H1 (cell line): ENCODE data around the gene PXDN. TPM values are rescaled to one million over a fixed set of nuclear protein-coding genes. Genes with fewer than 3 reads are reported as not detected.

Experiments used
- CTCF ChIA-PET: fragments of 300-600 bp; sonication (Branson Sonifier 250); formaldehyde crosslinking; loops from one replicate; lab custom pipeline; 2021; ENCODE audit not compliant: partially characterized antibody; lab: Charles Lee
- POLR2A ChIA-PET: fragments of 300-600 bp; sonication (Branson Sonifier 250); formaldehyde crosslinking; loops from one replicate; lab custom pipeline; 2021; ENCODE audit warnings: inconsistent platforms; ENCODE audit not compliant: partially characterized antibody; lab: Charles Lee
- DNase-seq, 2 experiments: peaks; one replicate each; pipeline versions ENCODE4 v3.0.0 to v3.0.0-alpha.2; 2010 to 2022; ENCODE audit warnings: low spot score in 2 of 2, low read depth in 1 of 2, mixed read lengths in 1 of 2
- FAIRE-seq: peaks from 2 replicates; lab custom pipeline; 2011; peaks lifted over from hg19 to GRCh38; lab: Jason Lieb, UNC
- H2AFZ ChIP-seq: 2 replicates; pipeline ENCODE4 v1.8.1; 2012; ENCODE audit warnings: low read length, inconsistent platforms
- H2AK5ac ChIP-seq: 2 replicates; pipeline ENCODE4 v1.6.1; 2013; ENCODE audit warnings: low read depth, low read length
- H2BK120ac ChIP-seq: replicated peaks from 2 replicates; pipeline ENCODE3; 2013; ENCODE audit warnings: low read depth, low read length, inconsistent platforms
- H2BK12ac ChIP-seq: 2 replicates; pipeline ENCODE4 v1.6.1; 2013; ENCODE audit warnings: low read depth, low read length
- H2BK15ac ChIP-seq: 2 replicates; pipeline ENCODE4 v1.6.1; 2013; ENCODE audit warnings: low read length
- H2BK20ac ChIP-seq: 2 replicates; pipeline ENCODE4 v1.6.1; 2013; ENCODE audit warnings: low read length
- H2BK5ac ChIP-seq: 2 replicates; pipeline ENCODE4 v1.6.1; 2013; ENCODE audit warnings: low read depth, low read length
- H3K14ac ChIP-seq: 2 replicates; pipeline ENCODE4 v1.6.1; 2013; ENCODE audit warnings: inconsistent platforms; ENCODE audit not compliant: insufficient read length
- H3K18ac ChIP-seq: 2 replicates; pipeline ENCODE4 v1.6.1; 2013; ENCODE audit warnings: low read length; ENCODE audit errors: extremely low read depth
- H3K23ac ChIP-seq: 2 replicates; pipeline ENCODE4 v1.6.1; 2013; ENCODE audit warnings: inconsistent platforms; ENCODE audit not compliant: insufficient read length
- H3K23me2 ChIP-seq: 2 replicates; pipeline ENCODE4 v1.6.1; 2013; ENCODE audit warnings: low read depth, low read length
- H3K27ac ChIP-seq: 2 replicates; pipeline ENCODE4 v1.6.1; 2011; ENCODE audit warnings: low read depth, low read length, inconsistent platforms
- H3K27me3 ChIP-seq, 4 experiments: replicated peaks in 1 of 4; 1 replicate in 1 of 4; 2 replicates in 3 of 4; pipeline versions ENCODE4 v1.6.1 to v1.8.1; 2011 to 2013; ENCODE audit warnings: low read length in 3 of 4, mild to moderate bottlenecking in 3 of 4, inconsistent platforms in 2 of 4, mixed read lengths in 2 of 4, moderate library complexity in 1 of 4; ENCODE audit not compliant: control insufficient read depth in 3 of 4, insufficient read depth in 3 of 4; ENCODE audit errors: extremely low read depth in 1 of 4
- H3K36me3 ChIP-seq, 4 experiments: 2 replicates each; pipeline versions ENCODE4 v1.6.1 to v1.8.1; 2011 to 2013; ENCODE audit warnings: mild to moderate bottlenecking in 4 of 4, low read length in 3 of 4, moderate library complexity in 2 of 4, control low read depth in 1 of 4, inconsistent platforms in 1 of 4; ENCODE audit not compliant: insufficient read depth in 4 of 4, control insufficient read depth in 2 of 4
- H3K4ac ChIP-seq: replicated peaks from 2 replicates; pipeline ENCODE3; 2013; ENCODE audit warnings: low read length, low read depth, mixed read lengths, inconsistent platforms; ENCODE audit not compliant: insufficient read length
- H3K4me1 ChIP-seq, 4 experiments: replicated peaks in 1 of 4; 1 replicate in 1 of 4; 2 replicates in 3 of 4; pipeline versions ENCODE4 v1.6.1 to v1.8.1; 2011 to 2013; ENCODE audit warnings: low read length in 3 of 4, inconsistent platforms in 2 of 4, mixed read lengths in 1 of 4; ENCODE audit not compliant: insufficient read depth in 4 of 4, control insufficient read depth in 3 of 4
- H3K4me2 ChIP-seq, 2 experiments: 2 replicates each; pipeline versions ENCODE4 v1.6.1 to v1.8.1; 2011 to 2013; ENCODE audit warnings: low read depth in 2 of 2, low read length in 2 of 2, control low read depth in 1 of 2, inconsistent platforms in 1 of 2, mild to moderate bottlenecking in 1 of 2; ENCODE audit not compliant: insufficient read depth in 1 of 2
- H3K4me3 ChIP-seq, 4 experiments: fragments of 200-600, 300-600 bp in 1 of 4; sonication (generic), shearing (Covaris generic), sonication (Bioruptor Twin) in 1 of 4; 2 replicates each; pipeline versions ENCODE4 v1.5.1 to v1.8.1; 2011 to 2016; ENCODE audit warnings: low read length in 4 of 4, low read depth in 3 of 4, control low read depth in 2 of 4, inconsistent platforms in 2 of 4, mild to moderate bottlenecking in 2 of 4, mixed read lengths in 1 of 4, moderate library complexity in 1 of 4; ENCODE audit not compliant: insufficient read depth in 2 of 4; ENCODE audit errors: extremely low read depth in 1 of 4
- H3K56ac ChIP-seq: replicated peaks from 2 replicates; pipeline ENCODE3; 2013; ENCODE audit warnings: low read depth, mild to moderate bottlenecking, mixed read lengths, low read length, inconsistent platforms; ENCODE audit not compliant: insufficient read length
- H3K79me1 ChIP-seq: 2 replicates; pipeline ENCODE4 v1.6.1; 2013; ENCODE audit warnings: low read depth, low read length, control low read depth
- H3K79me2 ChIP-seq, 2 experiments: 2 replicates each; pipeline versions ENCODE4 v1.6.1 to v1.8.1; 2012 to 2013; ENCODE audit warnings: low read length in 2 of 2, mild to moderate bottlenecking in 2 of 2, inconsistent platforms in 1 of 2; ENCODE audit not compliant: insufficient read depth in 2 of 2, control insufficient read depth in 1 of 2
- H3K9ac ChIP-seq, 4 experiments: replicated peaks in 1 of 4; 1 replicate in 1 of 4; 2 replicates in 3 of 4; pipeline versions ENCODE4 v1.6.1 to v1.8.1; 2011 to 2013; ENCODE audit warnings: low read depth in 3 of 4, low read length in 3 of 4, control low read depth in 2 of 4, mild to moderate bottlenecking in 2 of 4, moderate library complexity in 2 of 4, inconsistent platforms in 1 of 4; ENCODE audit errors: extremely low read depth in 1 of 4
- H3K9me3 ChIP-seq, 2 experiments: 2 replicates each; pipeline versions ENCODE4 v1.6.1 to v1.8.1; 2012 to 2013; ENCODE audit warnings: mild to moderate bottlenecking in 2 of 2, moderate library complexity in 2 of 2, control low read depth in 1 of 2, inconsistent platforms in 1 of 2, low read depth in 1 of 2, low read length in 1 of 2, mixed read lengths in 1 of 2; ENCODE audit not compliant: insufficient read depth in 2 of 2
- H4K20me1 ChIP-seq, 2 experiments: replicated peaks in 1 of 2; 2 replicates each; pipeline versions ENCODE3 to v1.8.1; 2011 to 2013; ENCODE audit warnings: inconsistent platforms in 2 of 2, low read length in 2 of 2, mild to moderate bottlenecking in 1 of 2; ENCODE audit not compliant: insufficient read depth in 2 of 2, control insufficient read depth in 1 of 2
- H4K5ac ChIP-seq: 2 replicates; pipeline ENCODE4 v1.6.1; 2013; ENCODE audit warnings: low read length, low read depth, mixed read lengths, inconsistent platforms; ENCODE audit not compliant: insufficient read length
- H4K8ac ChIP-seq: 2 replicates; pipeline ENCODE4 v1.8.0; 2013; ENCODE audit warnings: mild to moderate bottlenecking, moderate library complexity, low read length, inconsistent platforms; ENCODE audit not compliant: insufficient read depth; ENCODE audit errors: extremely low read depth
- H4K91ac ChIP-seq: replicated peaks from 2 replicates; pipeline ENCODE3; 2013; ENCODE audit warnings: low read length, mixed read lengths, inconsistent platforms; ENCODE audit not compliant: insufficient read length
- CEBPB ChIP-seq: IDR thresholded peaks from 2 replicates; pipeline ENCODE4 v1.6.1; 2012; ENCODE audit warnings: low read depth, low read length
- CTCF ChIP-seq, 3 experiments: IDR thresholded peaks; 1 replicate in 2 of 3; 2 replicates in 1 of 3; pipeline versions ENCODE4 v1.5.1 to v1.6.1; 2011; ENCODE audit warnings: low read length in 3 of 3, mild to moderate bottlenecking in 3 of 3, inconsistent platforms in 2 of 3, low read depth in 1 of 3, moderate library complexity in 1 of 3; ENCODE audit not compliant: insufficient read depth in 1 of 3; ENCODE audit errors: control extremely low read depth in 1 of 3
- EGR1 ChIP-seq: IDR thresholded peaks from 2 replicates; pipeline ENCODE4 v1.6.1; 2011; ENCODE audit warnings: low read depth, low read length, borderline replicate concordance
- KDM5A ChIP-seq: fragments of 200-600 bp; IDR thresholded peaks from 2 replicates; pipeline ENCODE4 v1.7.1; 2012; ENCODE audit warnings: mild to moderate bottlenecking, low read length, inconsistent platforms, mixed read lengths
- RAD21 ChIP-seq, 2 experiments: IDR thresholded peaks in 1 of 2; conservative IDR thresholded peaks in 1 of 2; 2 replicates each; pipeline ENCODE4 v1.6.1; 2011; ENCODE audit warnings: low read depth in 2 of 2, low read length in 2 of 2, improper control_type of control experiment in 1 of 2, inconsistent platforms in 1 of 2, mild to moderate bottlenecking in 1 of 2, moderate library complexity in 1 of 2
- TAF1 ChIP-seq: IDR thresholded peaks from 2 replicates; pipeline ENCODE4 v1.6.1; 2011; ENCODE audit warnings: mild to moderate bottlenecking, low read depth, low read length
- WGBS, 2 experiments: shearing (Covaris generic) in 1 of 2; methylation state at CpG; one replicate each; pipeline versions ENCODE4 v1.1.6 to v1.1.7; 2013 to 2015; ENCODE audit warnings: low lambda C conversion rate in 2 of 2, mixed read lengths in 2 of 2, inconsistent platforms in 1 of 2, low coverage in 1 of 2, missing lambda C conversion rate in 1 of 2; ENCODE audit not compliant: insufficient replicate concordance in 2 of 2, insufficient coverage in 1 of 2, insufficient read length in 1 of 2; ENCODE audit errors: extremely low coverage in 1 of 2, missing lambda C conversion rate in 1 of 2; 5-methylcytosine and 5-hydroxymethylcytosine counted together
- polyA plus RNA-seq, 7 experiments: library from polyadenylated mRNA; depleted of rRNA in 3 of 7; stranded (reverse) in 5 of 7; unstranded in 2 of 7; fragments of >200 nt in 5 of 7; fragments of 200-250 nt in 2 of 7; gene quantifications; 1 replicate in 5 of 7; 2 replicates in 1 of 7; 4 replicates in 1 of 7; pipeline versions ENCODE4 v1.2.1 to v1.2.3, GENCODE V29; 2011 to 2013; ENCODE audit warnings: missing spikeins in 2 of 7, mixed read lengths in 2 of 7
- total RNA-seq: library from RNA; stranded (reverse); fragmentation: NEBNext Ultra II Directional; extraction: Animal tissue kit (Norgen Biotek cat#: 25700); gene quantifications from 2 replicates; pipeline ENCODE4 v1.2.1, GENCODE V29; 2021
- TF ChIP-seq, protein P1 (sequence below): IDR thresholded peaks from 2 replicates; pipeline ENCODE4 v1.6.1; 2012; ENCODE audit warnings: low read length, inconsistent platforms

The PXDN gene
- total and polyA plus RNA-seq, 2 of the 8 experiments (the other 6 are each of a cell fraction or from before 2014, with no cell fraction given) = 104 to 141 TPM

GRCh38 chr2:1588978-1589621 lies 155.2 kb downstream of the PXDN start:
- WGBS, 2 experiments = 80% methylated on average over 15 of the region's 15 CpGs; no CpG with 5 or more reads in 1 of the 2 experiments
- no peaks in the 10 kb centered on the region for H3K23me2 ChIP-seq
- H3K14ac ChIP-seq = no peak overlapping the region
- no peak overlapping the region for H2BK12ac ChIP-seq
- H3K27me3 ChIP-seq = no peaks in the 10 kb centered on the region
- POLR2A ChIA-PET = interaction anchor here (1.1 kb wide), 2 partner anchors 17 to 33 kb away, joined by 3 read pairs; no protein-coding TSS in a partner anchor
- H3K23ac ChIP-seq = no peak overlapping the region
- H2BK5ac ChIP-seq = no peak overlapping the region
- no peak overlapping the region for H3K4ac ChIP-seq
- H3K4me2 ChIP-seq = no peak overlapping the region
- no peaks in the 10 kb centered on the region for H3K79me1 ChIP-seq
- H3K56ac ChIP-seq = no peak overlapping the region
- no peak overlapping the region for H2BK15ac ChIP-seq
- H2BK20ac ChIP-seq = no peak overlapping the region
- no peaks in the 10 kb centered on the region for H4K20me1 ChIP-seq
- no peak for DNase-seq
- FAIRE-seq = no peak
- no peak overlapping the region for H3K4me3 ChIP-seq
- peaks cover 0 to 16% (median 10%) of the 10 kb centered on the region in 4 experiments; a peak in 6 of 7 replicates for H3K4me1 ChIP-seq
- no peak overlapping the region for H2AFZ ChIP-seq
- no peaks in the 10 kb centered on the region for H3K36me3 ChIP-seq
- H4K8ac ChIP-seq = no peak overlapping the region
- no peak overlapping the region for H2BK120ac ChIP-seq
- H3K9ac ChIP-seq = no peak overlapping the region
- H4K91ac ChIP-seq = no peak overlapping the region
- H4K5ac ChIP-seq = no peak overlapping the region
- TF ChIP-seq KDM5A (no peak), CEBPB (no peak), CTCF (IDR thresholded peaks at IDR 0.05; ENCODE audit: control extremely low read depth in 1 of 3, insufficient read depth in 1 of 3, low read depth in 1 of 3, low read length in 3 of 3) (peak in 2 of 3 experiments; percentile 6 to 11; a peak in 1 of 4 replicates), RAD21 (IDR thresholded peaks at IDR 0.05 in 1 of 2, conservative IDR thresholded peaks at IDR 0.05 in 1 of 2; ENCODE audit: low read depth in 2 of 2, low read length in 2 of 2) (peak; percentile 33 to 51; a peak in 3 of 4 replicates), EGR1 (no peak), TAF1 (no peak)
- TF ChIP-seq, protein P1, sequence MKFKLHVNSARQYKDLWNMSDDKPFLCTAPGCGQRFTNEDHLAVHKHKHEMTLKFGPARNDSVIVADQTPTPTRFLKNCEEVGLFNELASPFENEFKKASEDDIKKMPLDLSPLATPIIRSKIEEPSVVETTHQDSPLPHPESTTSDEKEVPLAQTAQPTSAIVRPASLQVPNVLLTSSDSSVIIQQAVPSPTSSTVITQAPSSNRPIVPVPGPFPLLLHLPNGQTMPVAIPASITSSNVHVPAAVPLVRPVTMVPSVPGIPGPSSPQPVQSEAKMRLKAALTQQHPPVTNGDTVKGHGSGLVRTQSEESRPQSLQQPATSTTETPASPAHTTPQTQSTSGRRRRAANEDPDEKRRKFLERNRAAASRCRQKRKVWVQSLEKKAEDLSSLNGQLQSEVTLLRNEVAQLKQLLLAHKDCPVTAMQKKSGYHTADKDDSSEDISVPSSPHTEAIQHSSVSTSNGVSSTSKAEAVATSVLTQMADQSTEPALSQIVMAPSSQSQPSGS = no peak
- H3K79me2 ChIP-seq = no peaks in the 10 kb centered on the region
- H3K27ac ChIP-seq = no peak overlapping the region
- no peaks in the 10 kb centered on the region for H3K9me3 ChIP-seq
- CTCF ChIA-PET = interaction anchor here (0.7 to 6.9 kb wide), 18 partner anchors 10 to 229 kb away, joined by 3 to 68 read pairs (median 4); no protein-coding TSS in a partner anchor
- no peak overlapping the region for H3K18ac ChIP-seq
- no peak overlapping the region for H2AK5ac ChIP-seq
